Forelimb muscle (tissue), 1 donor: ENCODE results near the gene MYO15B. TPM values are rescaled to one million over a fixed set of nuclear protein-coding genes. Genes with fewer than 3 reads are reported as not detected.

Experiments
- DNase-seq: peaks from one replicate; pipeline ENCODE4 v3.0.0-alpha.2; 2013; ENCODE audit warnings: low read depth
- polyA plus RNA-seq: library from polyadenylated mRNA; unstranded; fragments of 120-200 nt; gene quantifications from one replicate; pipeline ENCODE4 v1.2.1, GENCODE V29; 2013; ENCODE audit not compliant: insufficient read length

Gene MYO15B
- polyA plus RNA-seq, 1 donor: 112 TPM

GRCh38 chr17:75558666-75559530 lies 28.7 kb upstream of the MYO15B start:
- no peak for DNase-seq

DNA sequence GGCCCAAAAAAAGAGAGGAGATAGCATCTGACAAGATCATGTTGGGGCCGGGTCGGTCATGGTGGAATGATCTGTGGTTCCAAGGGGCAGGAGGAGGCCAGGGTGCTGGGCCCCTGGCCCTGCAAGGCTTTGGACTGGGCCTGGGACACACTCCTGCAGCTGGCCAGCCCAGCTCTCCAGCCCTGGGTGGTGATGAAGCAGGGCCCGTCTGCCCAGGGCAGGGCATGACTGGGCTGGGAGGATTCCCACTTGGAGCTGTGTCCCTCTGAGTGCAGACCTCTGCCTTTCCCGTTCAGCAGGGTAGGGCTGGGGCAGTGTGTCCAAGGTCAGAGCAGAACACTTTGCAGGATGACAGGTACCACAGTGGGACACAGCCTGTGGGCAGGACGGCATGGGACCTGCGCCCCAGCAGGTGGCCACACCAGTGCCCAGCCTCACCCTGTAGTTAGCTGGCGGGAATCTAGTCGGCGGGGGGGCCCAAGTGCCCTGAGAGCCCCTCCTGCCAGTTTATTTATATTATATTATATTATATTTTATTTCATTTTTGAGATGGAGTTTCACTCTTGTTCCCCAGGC lies 27.6 kb upstream of the MYO15B start:
- no peak for DNase-seq

GRCh38 chr17:75561927-75562603 lies 25.5 kb upstream of the MYO15B start:
- DNase-seq: no peak

DNA sequence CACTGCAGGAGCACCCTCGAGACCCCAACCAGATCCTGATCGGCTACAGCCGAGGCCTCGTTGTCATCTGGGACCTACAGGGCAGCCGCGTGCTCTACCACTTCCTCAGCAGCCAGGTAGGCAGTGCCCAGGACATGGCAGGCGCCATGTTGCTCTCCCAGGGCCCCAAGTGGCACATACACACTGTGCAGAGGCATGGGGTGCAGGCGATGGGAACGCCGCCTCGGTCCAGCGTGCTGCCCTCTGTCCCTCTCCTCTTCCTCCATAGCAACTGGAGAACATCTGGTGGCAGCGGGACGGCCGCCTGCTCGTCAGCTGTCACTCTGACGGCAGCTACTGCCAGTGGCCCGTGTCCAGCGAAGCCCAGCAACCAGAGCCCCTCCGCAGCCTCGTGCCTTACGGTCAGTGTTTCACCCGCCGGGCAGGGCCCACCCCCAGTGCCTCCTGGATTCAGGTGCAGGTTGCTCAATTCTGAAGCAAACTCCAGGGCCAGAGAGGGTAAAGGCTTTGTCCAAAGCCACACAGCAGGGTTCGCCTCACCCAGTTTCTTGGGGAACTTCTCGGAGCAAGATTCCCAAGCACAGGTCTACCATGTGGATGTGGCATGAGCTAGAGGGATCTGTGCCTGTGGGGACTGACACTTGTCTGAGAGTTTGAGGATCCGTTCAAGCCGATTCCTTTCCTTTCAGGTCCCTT lies 24.4 kb upstream of the MYO15B start:
- no peak for DNase-seq

DNA sequence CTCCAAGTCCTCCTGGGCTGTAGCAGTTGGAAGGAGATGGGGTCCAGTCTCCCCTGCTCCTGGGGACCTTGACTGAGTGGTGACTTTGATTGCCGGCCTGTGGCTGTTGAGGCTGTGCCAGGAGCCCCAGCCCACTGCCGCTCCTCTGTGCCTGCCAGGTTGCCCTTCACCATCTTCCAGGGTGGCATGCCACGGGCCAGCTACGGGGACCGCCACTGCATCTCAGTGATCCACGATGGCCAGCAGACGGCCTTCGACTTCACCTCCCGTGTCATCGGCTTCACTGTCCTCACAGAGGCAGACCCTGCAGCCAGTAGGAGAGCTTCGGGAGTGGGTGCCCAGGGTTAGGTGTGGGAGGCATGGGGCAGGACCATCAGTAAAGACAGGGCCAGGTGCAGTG lies 23.4 kb upstream of the MYO15B start:
- DNase-seq: no peak

GRCh38 chr17:75565066-75565465 lies 22.5 kb upstream of the MYO15B start:
- no peak for DNase-seq

DNA sequence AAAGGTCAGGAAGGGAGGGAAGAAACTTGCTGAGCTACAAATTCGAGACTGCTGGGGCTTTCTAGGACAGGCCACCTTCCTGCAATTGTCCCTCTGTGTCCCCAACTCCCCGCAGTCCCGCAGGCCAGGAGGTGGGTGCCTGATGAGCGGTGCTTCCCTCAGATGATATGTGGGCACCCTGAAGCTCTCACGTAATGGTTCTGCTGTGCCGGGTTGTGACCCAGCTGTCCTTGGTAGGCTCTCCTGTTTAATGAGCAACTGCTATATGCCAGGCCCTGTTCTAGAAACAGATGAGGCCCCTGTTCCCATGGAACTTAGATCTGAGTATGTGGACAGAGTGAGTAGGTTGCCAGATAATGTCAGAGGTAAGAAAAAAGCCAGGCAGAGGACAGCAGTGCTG lies 22.0 kb upstream of the MYO15B start:
- DNase-seq: no peak

GRCh38 chr17:75566416-75566815 lies 21.2 kb upstream of the MYO15B start:
- no peak for DNase-seq

- no peak for DNase-seq
These were observed 20.8 kb upstream of the MYO15B start for GRCh38 chr17:75566834-75567233.

GRCh38 chr17:75568412-75569255 lies 19.0 kb upstream of the MYO15B start:
- DNase-seq: no peak

GRCh38 chr17:75570034-75570676 lies 17.4 kb upstream of the MYO15B start:
- no peak for DNase-seq

DNA sequence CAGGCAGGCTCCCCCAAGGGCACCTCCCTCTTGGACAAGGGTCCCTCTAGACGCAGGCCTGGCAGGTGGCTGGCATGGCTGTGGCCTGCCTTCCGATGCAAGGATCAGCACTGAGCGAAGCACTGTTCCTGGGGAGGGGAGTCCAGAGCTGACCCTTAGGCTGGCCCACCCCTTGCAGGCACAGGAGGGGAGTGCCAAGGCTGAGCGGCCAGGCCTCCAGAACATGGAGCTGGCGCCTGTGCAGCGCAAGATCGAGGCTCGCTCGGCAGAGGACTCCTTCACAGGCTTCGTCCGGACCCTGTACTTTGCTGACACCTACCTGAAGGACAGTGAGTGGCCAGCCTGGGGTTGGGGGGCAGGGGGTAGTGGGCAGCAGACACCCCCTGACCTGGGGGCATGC lies 16.8 kb upstream of the MYO15B start:
- DNase-seq: no peak

DNA sequence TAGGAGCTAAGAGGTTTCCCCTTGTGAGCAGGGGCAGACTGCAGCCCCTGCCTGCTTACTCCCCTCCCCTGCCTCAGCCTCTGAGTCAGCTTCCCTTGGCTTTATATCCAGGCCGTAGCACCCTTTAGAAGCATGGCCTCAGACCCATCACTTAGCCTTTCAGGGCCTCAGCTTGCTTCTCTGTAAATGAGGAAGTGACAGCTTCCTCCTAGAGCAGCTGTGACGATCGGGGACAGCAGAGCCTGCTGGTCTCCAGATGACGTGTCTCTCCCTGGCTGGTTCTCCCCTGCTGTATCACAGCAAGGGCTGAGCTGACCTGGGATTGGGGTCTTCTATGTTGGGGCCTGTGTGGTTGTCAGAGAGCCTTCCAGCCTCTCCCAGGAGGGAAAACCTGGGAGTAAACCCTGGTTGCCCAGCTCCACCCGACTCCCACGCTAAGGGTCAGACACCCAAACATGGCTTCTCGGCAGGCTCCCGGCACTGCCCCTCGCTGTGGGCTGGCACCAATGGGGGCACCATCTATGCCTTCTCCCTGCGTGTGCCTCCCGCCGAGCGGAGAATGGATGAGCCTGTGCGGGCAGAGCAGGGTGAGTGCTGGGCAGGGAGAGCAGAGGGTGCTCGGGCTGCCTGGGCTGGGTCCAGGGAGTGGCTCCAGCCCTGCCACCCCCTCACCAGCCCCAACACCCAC lies 16.3 kb upstream of the MYO15B start:
- DNase-seq: no peak

GRCh38 chr17:75571885-75572215 lies 15.8 kb upstream of the MYO15B start:
- no peak for DNase-seq

- no peak for DNase-seq
These were observed 14.7 kb upstream of the MYO15B start for GRCh38 chr17:75572713-75573539.

GRCh38 chr17:75573540-75573957 lies 14.1 kb upstream of the MYO15B start:
- no peak for DNase-seq

DNA sequence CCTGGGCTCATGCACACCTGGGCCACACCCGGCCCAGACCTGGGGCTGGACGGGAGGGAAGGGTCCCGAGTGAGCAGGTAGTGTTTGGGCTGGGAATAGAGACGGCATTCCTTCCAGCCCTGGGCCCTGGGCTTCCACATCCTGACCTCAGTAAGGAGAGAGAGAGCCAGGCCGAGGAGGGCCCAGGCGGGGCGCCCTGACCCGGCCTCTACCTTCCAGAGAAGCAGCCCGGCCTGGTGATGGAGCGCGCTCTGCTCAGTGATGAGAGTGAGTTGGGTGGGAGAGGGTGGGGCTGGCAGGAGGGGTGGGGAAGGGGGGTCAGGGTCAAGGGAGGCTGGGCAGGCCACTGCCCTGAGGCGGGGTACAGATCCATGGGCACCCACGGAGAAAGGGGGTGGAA lies 13.6 kb upstream of the MYO15B start:
- DNase-seq: no peak

- no peak for DNase-seq
These were observed 13.1 kb upstream of the MYO15B start for GRCh38 chr17:75574404-75575036.

DNA sequence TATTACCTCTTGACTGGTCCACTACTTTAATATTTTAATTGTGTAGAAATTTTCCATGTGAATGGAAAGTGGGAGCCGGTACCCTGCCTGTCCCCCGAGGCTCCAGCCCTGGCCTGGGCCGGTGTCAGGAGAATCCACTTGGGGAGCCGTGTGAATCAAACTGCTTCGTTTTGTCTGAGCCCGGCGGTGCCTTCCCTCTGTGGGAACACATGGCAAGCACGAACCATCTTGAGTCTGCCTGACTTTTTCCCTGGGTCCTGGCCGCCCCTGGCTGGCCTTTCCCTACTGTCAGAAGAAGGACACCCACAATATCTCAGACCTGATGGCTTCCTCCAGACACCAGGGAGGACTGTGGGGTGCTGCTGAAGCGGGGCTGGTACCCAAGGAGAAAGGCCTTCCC lies 12.4 kb upstream of the MYO15B start:
- no peak for DNase-seq
